Measurements from ENCODE around the gene GRIP1.
A peak's percentile ranks its signal among the peaks of the same experiment; 100 is the strongest.

The GRIP1 gene

GRCh38 chr12:66438601-66439000 is 240.3 kb downstream of the GRIP1 start:
- ATAC-seq (replicated peaks; ENCODE audit: extremely low read depth, poor library complexity, severe bottlenecking), result no peak

GRCh38 chr12:66430106-66430505 is 248.8 kb downstream of the GRIP1 start:
- ATAC-seq (replicated peaks; ENCODE audit: extremely low read depth, poor library complexity, severe bottlenecking), result no peak
- Mint-ChIP-seq H3K27ac (ENCODE audit: low read depth) (no peak overlapping the region), H3K36me3 (ENCODE audit: insufficient read depth) (no peaks in the 10 kb centered on the region), H3K27me3 (peaks cover 46% of the 10 kb centered on the region), H3K4me1 (no peaks in the 10 kb centered on the region), H3K9me3 (no peaks in the 10 kb centered on the region), H3K4me3 (no peak overlapping the region)
- DNase-seq (ENCODE audit: low spot score in 2 of 2), result no peak

More at GRCh38 chr12:66438601-66439000, 240.3 kb downstream of the GRIP1 start:
- no peak overlapping the region for H3K4me3 Mint-ChIP-seq
- H3K9me3 Mint-ChIP-seq, result no peaks in the 10 kb centered on the region
- DNase-seq (ENCODE audit: low spot score in 2 of 2), result no peak
- H3K36me3 Mint-ChIP-seq (ENCODE audit: insufficient read depth), result no peaks in the 10 kb centered on the region
- H3K4me1 Mint-ChIP-seq, result no peaks in the 10 kb centered on the region
- H3K27ac Mint-ChIP-seq (ENCODE audit: low read depth), result no peak overlapping the region
- H3K27me3 Mint-ChIP-seq, result no peaks in the 10 kb centered on the region

- ATAC-seq (replicated peaks; ENCODE audit: extremely low read depth, poor library complexity, severe bottlenecking) (no peak), DNase-seq (ENCODE audit: low spot score in 2 of 2) (no peak)
- peaks cover 8% of the 10 kb centered on the region for H3K9me3 Mint-ChIP-seq
- no peaks in the 10 kb centered on the region for H3K4me1 Mint-ChIP-seq
- H3K27me3 Mint-ChIP-seq, result peaks cover 46% of the 10 kb centered on the region
- no peak overlapping the region for H3K4me3 Mint-ChIP-seq
- H3K27ac Mint-ChIP-seq (ENCODE audit: low read depth), result no peak overlapping the region
- no peaks in the 10 kb centered on the region for H3K36me3 Mint-ChIP-seq (ENCODE audit: insufficient read depth)
Observed at GRCh38 chr12:66428870-66429269, 250.0 kb downstream of the GRIP1 start.

GRCh38 chr12:66428261-66428660 is 250.6 kb downstream of the GRIP1 start:
- Mint-ChIP-seq H3K9me3 (peaks cover 8% of the 10 kb centered on the region), H3K27me3 (peaks cover 46% of the 10 kb centered on the region), H3K27ac (ENCODE audit: low read depth) (no peak overlapping the region), H3K4me3 (no peak overlapping the region), H3K4me1 (no peaks in the 10 kb centered on the region), H3K36me3 (ENCODE audit: insufficient read depth) (no peaks in the 10 kb centered on the region)
- ATAC-seq (replicated peaks; ENCODE audit: extremely low read depth, poor library complexity, severe bottlenecking), result no peak
- no peak for DNase-seq (ENCODE audit: low spot score in 2 of 2)

GRCh38 chr12:66426696-66427095 is 252.2 kb downstream of the GRIP1 start:
- ATAC-seq (replicated peaks; ENCODE audit: extremely low read depth, poor library complexity, severe bottlenecking), result no peak

GRCh38 chr12:66423266-66423665 is 255.6 kb downstream of the GRIP1 start:
- Mint-ChIP-seq H3K27me3 (peaks cover 37% of the 10 kb centered on the region), H3K4me3 (no peak overlapping the region)
- DNase-seq (ENCODE audit: low spot score in 2 of 2), result no peak

More at GRCh38 chr12:66426696-66427095, 252.2 kb downstream of the GRIP1 start:
- no peak overlapping the region for H3K4me3 Mint-ChIP-seq
- H3K27me3 Mint-ChIP-seq, result peaks cover 46% of the 10 kb centered on the region
- DNase-seq (ENCODE audit: low spot score in 2 of 2), result no peak
- H3K36me3 Mint-ChIP-seq (ENCODE audit: insufficient read depth), result no peaks in the 10 kb centered on the region
- H3K9me3 Mint-ChIP-seq, result peaks cover 8% of the 10 kb centered on the region
- no peaks in the 10 kb centered on the region for H3K4me1 Mint-ChIP-seq
- no peak overlapping the region for H3K27ac Mint-ChIP-seq (ENCODE audit: low read depth)

GRCh38 chr12:66418908-66419307 is 260.0 kb downstream of the GRIP1 start:
- Mint-ChIP-seq H3K36me3 (ENCODE audit: insufficient read depth) (no peaks in the 10 kb centered on the region), H3K4me3 (no peak overlapping the region), H3K27me3 (peaks cover 49% of the 10 kb centered on the region), H3K27ac (ENCODE audit: low read depth) (no peak overlapping the region), H3K9me3 (no peaks in the 10 kb centered on the region), H3K4me1 (no peaks in the 10 kb centered on the region)
- ATAC-seq (replicated peaks; ENCODE audit: extremely low read depth, poor library complexity, severe bottlenecking) (no peak), DNase-seq (ENCODE audit: low spot score in 2 of 2) (no peak)

More at GRCh38 chr12:66423266-66423665, 255.6 kb downstream of the GRIP1 start:
- Mint-ChIP-seq H3K4me1 (no peaks in the 10 kb centered on the region), H3K9me3 (peaks cover 8% of the 10 kb centered on the region), H3K27ac (ENCODE audit: low read depth) (no peak overlapping the region), H3K36me3 (ENCODE audit: insufficient read depth) (no peaks in the 10 kb centered on the region)
- ATAC-seq (replicated peaks; ENCODE audit: extremely low read depth, poor library complexity, severe bottlenecking), result no peak

- no peak overlapping the region for H3K4me3 Mint-ChIP-seq
- no peaks in the 10 kb centered on the region for H3K36me3 Mint-ChIP-seq (ENCODE audit: insufficient read depth)
- ATAC-seq (replicated peaks; ENCODE audit: extremely low read depth, poor library complexity, severe bottlenecking) (no peak), DNase-seq (ENCODE audit: low spot score in 2 of 2) (no peak)
- H3K4me1 Mint-ChIP-seq, result no peaks in the 10 kb centered on the region
- no peak overlapping the region for H3K27ac Mint-ChIP-seq (ENCODE audit: low read depth)
- H3K9me3 Mint-ChIP-seq, result peaks cover 3% of the 10 kb centered on the region
- H3K27me3 Mint-ChIP-seq, result peaks cover 66% of the 10 kb centered on the region
Observed at GRCh38 chr12:66417217-66417616, 261.7 kb downstream of the GRIP1 start.

GRCh38 chr12:66409195-66409871 is 269.5 kb downstream of the GRIP1 start:
- no peak for ATAC-seq (replicated peaks; ENCODE audit: extremely low read depth, poor library complexity, severe bottlenecking)
- peaks cover 2% of the 10 kb centered on the region for H3K36me3 Mint-ChIP-seq (ENCODE audit: insufficient read depth)
- no peak overlapping the region for H3K27ac Mint-ChIP-seq (ENCODE audit: low read depth)

GRCh38 chr12:66405395-66405794 is 273.5 kb downstream of the GRIP1 start:
- no peaks in the 10 kb centered on the region for H3K4me1 Mint-ChIP-seq
- H3K9me3 Mint-ChIP-seq, result no peaks in the 10 kb centered on the region
- H3K27ac Mint-ChIP-seq (ENCODE audit: low read depth), result no peak overlapping the region
- H3K36me3 Mint-ChIP-seq (ENCODE audit: insufficient read depth), result peaks cover 2% of the 10 kb centered on the region
- ATAC-seq (replicated peaks; ENCODE audit: extremely low read depth, poor library complexity, severe bottlenecking), result no peak
- no peak overlapping the region for H3K4me3 Mint-ChIP-seq
- no peak for DNase-seq (ENCODE audit: low spot score in 2 of 2)
- H3K27me3 Mint-ChIP-seq, result peaks cover 12% of the 10 kb centered on the region

More at GRCh38 chr12:66409195-66409871, 269.5 kb downstream of the GRIP1 start:
- DNase-seq (ENCODE audit: low spot score in 2 of 2), result peak; percentile 25
- Mint-ChIP-seq H3K4me3 (no peak overlapping the region), H3K27me3 (peaks cover 51% of the 10 kb centered on the region), H3K9me3 (peaks cover 3% of the 10 kb centered on the region), H3K4me1 (no peaks in the 10 kb centered on the region)

- Mint-ChIP-seq H3K4me1 (no peaks in the 10 kb centered on the region), H3K36me3 (ENCODE audit: insufficient read depth) (peaks cover 2% of the 10 kb centered on the region), H3K4me3 (no peak overlapping the region), H3K27me3 (no peaks in the 10 kb centered on the region), H3K27ac (ENCODE audit: low read depth) (no peak overlapping the region), H3K9me3 (no peaks in the 10 kb centered on the region)
- DNase-seq (ENCODE audit: low spot score in 2 of 2), result no peak
- ATAC-seq (replicated peaks; ENCODE audit: extremely low read depth, poor library complexity, severe bottlenecking), result no peak
Observed at GRCh38 chr12:66403746-66404145, 275.1 kb downstream of the GRIP1 start.

GRCh38 chr12:66399911-66400306 is 279.0 kb downstream of the GRIP1 start:
- ATAC-seq (replicated peaks; ENCODE audit: extremely low read depth, poor library complexity, severe bottlenecking) (no peak), DNase-seq (ENCODE audit: low spot score in 2 of 2) (no peak)
- Mint-ChIP-seq H3K36me3 (ENCODE audit: insufficient read depth) (no peaks in the 10 kb centered on the region), H3K27me3 (peaks cover 17% of the 10 kb centered on the region), H3K27ac (ENCODE audit: low read depth) (no peak overlapping the region), H3K4me3 (no peak overlapping the region), H3K9me3 (no peaks in the 10 kb centered on the region), H3K4me1 (no peaks in the 10 kb centered on the region)
